Left renal cortex interstitium (tissue), 4 donors: ENCODE data around the gene APBB3. TPM values are rescaled to one million over a fixed set of nuclear protein-coding genes. Genes with fewer than 3 reads are reported as not detected.
A peak's percentile ranks its signal among the peaks of the same experiment; 100 is the strongest.

Experiments
- DNase-seq, 4 donors: peaks; one replicate each; pipeline ENCODE4 v3.0.0-alpha.2; 2013; ENCODE audit warnings: low read depth in 4 of 4, low spot score in 2 of 4, missing footprints in 1 of 4
- polyA plus RNA-seq, 4 donors: library from polyadenylated mRNA; unstranded; fragments of 120-200 nt; gene quantifications; one replicate each; pipeline ENCODE4 v1.2.1, GENCODE V29; 2013; ENCODE audit not compliant: insufficient read length in 4 of 4

The APBB3 gene
- polyA plus RNA-seq, 4 donors, result 28.4 to 65.8 (median 41.3) TPM

- peak; percentile 79 to 86 (median 82) for DNase-seq
These were observed 7.1 kb downstream of the APBB3 start, which contains the start of gene SRA1 for GRCh38 chr5:140557136-140557805. Gene SRA1, minus strand, starts transcription at chr5:140557473. Its CDS starts 21 bp downstream, at chr5:140557452.

- no peak for DNase-seq
These were observed 8.0 kb downstream of the APBB3 start for GRCh38 chr5:140556438-140556837.

DNA sequence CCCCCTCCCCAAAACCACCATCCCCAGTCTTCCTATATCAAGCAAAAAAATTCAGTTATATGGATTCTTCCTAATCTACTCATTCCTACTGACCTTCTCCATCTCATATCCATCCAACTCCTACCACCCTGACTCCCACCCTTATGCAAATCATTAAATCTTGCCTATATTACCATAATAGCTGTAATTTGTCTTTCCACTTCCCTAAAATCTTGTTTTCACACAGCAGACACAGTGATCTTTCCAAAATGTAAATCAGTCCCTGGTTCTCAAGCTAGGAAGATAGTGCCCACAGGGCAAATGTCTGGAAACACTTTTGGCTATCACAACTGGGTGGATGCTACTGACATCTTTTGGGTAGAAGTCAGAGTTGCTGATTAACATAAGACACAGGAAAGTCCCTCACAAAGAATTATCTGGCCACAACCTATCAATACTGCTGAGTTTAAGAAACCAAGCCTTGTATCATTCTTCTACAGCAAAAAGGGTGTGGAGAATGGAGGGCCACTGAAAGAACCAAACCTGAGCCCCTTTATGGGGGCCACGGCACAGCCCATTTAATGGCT is 8.6 kb downstream of the APBB3 start:
- no peak for DNase-seq

GRCh38 chr5:140554454-140554853 is 9.9 kb downstream of the APBB3 start:
- DNase-seq, result no peak

GRCh38 chr5:140553657-140554056 is 10.7 kb downstream of the APBB3 start:
- DNase-seq, result no peak

DNA sequence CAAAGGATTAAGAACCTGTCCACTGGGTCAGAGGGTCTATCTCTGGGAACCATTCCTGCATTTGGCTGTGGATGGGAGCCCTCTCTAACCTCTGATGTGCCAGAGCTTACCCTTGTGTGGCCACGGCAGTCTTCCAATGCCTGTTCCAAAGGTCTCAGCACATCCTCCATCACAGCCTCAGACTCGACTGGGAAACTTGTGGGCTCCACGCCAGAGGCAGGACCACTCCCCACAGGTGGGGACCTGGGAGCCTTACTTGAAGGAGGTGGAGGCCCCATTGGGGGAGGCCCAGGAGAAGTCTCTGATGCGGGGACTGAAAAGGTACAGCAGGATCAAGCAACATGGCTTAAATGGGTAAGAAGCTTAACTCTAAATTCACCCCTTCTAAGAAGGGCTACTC is 12.5 kb downstream of the APBB3 start:
- no peak for DNase-seq

GRCh38 chr5:140550147-140551079 is 14.0 kb downstream of the APBB3 start:
- no peak for DNase-seq

DNA sequence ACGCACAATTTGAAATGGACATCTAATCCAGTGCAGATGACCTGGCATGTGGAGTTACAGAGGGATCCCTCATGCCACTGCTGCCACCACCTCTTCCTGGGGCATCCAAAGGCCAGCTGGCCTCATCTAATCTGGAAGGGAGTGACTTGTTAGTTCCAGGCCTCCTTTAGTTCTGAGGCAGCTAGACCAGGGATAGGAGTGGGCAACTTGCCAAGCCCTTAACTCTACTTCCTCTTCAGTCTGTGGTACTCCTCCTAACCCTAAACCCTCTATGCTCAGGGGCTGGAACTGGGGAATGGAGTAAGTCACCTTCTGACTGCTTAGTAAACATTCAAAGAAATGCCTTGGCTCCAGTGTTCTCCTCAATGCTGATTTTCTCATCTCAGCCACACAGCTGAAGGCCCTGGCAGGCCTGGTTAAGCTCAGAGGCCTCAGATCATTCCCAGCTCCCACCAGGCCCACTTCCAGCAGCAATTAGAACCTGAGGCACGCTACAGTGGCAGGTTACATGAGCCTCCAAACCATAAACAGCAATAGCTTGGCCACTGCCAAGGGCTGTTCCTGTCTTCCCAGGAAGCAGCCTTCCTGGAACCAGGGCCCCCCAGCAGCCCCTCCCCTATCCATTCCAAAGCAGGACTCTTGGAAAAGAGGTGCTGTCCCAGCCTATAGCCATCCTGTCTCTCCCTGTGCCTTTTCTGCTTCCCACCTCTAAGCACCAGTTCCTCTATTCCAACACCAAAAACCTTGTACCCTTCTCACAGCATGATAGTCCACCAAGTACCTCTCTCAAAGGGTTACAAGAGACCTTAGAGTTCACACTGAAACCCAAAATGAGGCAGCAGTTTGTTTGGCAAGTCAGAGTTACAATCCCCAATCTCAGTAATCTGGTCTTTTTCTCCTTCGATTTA is 14.9 kb downstream of the APBB3 start:
- no peak for DNase-seq

- DNase-seq, result no peak
These were observed 15.6 kb downstream of the APBB3 start for GRCh38 chr5:140548791-140549190.

DNA sequence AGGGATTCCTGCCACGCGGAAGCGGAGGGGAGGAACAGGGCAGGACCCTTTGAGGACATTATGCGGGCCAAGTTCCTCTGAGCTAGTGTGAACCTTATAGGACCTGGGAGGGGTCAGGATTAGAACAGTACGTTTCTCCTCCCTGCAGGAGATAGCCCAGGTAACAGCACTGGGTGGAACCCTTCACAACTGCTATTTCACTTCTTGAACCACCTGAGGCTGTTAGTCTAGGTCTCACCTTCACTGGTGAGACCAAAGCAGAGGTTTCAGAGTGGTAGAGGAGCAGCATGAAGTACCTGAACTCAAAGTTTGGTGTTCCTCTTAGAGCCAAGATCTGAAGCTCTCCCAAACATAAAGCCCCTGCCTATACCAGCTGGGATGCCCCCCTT is 16.1 kb downstream of the APBB3 start:
- DNase-seq, result no peak

DNA sequence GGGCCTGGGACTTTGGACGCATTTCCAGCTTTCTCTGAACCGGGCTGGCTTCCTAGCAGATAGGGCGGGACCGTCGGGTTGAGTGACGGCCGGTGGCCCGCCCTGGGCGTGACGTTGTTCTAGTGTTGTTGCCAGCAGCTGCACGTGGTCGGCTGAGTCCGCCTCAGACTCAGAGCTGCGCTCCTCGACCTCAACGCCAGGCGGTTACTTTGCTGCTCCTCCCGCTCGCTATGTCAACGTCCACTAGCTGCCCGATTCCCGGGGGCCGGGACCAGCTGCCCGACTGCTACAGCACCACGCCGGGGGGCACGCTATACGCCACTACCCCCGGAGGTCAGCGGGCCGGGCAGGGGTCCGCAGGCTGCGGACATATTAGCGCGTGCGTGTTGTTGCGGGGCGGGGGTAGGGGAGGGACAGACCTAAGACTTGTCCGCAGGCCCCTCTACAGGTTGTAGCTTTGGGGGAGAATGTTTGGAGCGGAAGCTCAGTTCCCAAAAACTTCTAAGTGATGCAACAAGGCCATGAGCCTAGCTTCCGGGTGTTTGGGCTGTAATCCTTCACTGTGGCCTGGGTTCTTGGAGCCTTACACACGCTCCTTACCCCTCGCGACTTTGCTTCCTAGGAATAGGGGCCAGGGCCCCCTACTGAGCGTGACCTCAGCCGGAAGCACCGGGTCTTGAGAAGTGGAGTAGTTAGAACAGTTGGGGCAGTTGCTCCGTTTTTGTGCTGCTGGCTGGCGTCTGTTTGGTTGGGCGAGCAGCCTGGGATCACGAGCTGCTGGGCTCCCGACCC is 16.7 kb downstream of the APBB3 start, which contains the start of gene EIF4EBP3:
EIF4EBP3 (plus strand) TSS at position 155 of the 792 bp plus-strand sequence; CDS start at position 231, 76 bp downstream.
- DNase-seq, result peak; percentile 77 to 92 (median 86)

- no peak for DNase-seq
These were observed 17.4 kb downstream of the APBB3 start for GRCh38 chr5:140546851-140547507.

- no peak for DNase-seq
These were observed 18.8 kb downstream of the APBB3 start for GRCh38 chr5:140545606-140546005.

DNA sequence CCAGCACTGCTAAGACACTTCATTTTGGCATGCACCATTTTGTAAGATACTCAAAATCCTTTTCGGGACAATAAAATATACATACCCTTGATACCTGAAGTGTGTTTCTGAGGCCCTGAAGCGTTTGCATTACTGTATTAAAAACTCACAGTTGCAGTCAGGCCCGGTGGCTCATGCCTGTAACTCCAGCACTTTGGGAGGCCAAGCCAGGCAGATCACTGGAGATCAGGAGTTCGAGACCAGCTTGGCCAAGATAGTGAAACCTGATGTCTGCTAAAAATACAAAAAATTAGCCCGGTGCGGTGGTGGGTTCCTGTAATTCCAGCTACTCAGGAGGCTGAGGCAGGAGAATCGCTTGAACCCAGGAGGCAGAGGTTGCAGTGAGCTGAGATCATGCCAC is 19.4 kb downstream of the APBB3 start:
- no peak for DNase-seq

GRCh38 chr5:140542972-140543371 is 21.4 kb downstream of the APBB3 start:
- DNase-seq, result no peak

DNA sequence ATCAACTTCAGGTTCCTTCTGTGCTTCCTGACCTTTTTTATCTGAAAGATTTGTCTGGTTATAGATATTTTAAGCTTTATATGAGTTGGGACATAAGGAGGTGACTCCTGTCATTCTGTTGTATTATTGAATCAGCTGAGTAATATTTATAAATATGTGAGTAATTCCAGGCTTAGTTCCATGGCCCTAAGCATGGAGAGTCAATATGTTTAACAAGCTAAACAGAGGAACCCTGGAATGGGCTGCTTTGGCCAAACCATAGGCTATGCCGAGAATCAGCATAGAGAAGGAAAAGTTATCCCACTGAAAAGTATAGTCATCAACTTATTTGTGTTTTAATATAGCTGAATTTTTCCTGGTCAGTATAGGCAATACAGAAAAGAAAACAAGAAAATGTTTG is 24.2 kb downstream of the APBB3 start:
- DNase-seq, result no peak

DNA sequence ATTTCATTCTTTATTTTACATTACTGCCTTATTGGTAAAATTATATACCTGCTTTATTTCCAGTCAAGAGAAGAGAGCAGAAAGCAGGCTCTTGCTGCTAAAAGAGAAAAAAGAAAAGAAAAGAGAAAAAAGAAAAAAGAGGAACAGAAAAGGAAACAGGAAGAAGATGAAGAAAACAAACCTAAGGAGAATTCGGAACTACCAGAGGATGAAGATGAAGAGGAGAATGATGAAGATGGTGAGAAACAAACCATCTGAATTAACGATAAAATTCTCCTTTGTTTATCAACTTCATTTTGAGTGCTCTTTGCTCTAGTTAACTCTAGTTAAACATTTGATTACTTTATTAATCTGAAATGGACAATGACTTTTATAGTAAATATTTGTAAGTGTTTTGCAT is 40.4 kb downstream of the APBB3 start:
- no peak for DNase-seq

DNA sequence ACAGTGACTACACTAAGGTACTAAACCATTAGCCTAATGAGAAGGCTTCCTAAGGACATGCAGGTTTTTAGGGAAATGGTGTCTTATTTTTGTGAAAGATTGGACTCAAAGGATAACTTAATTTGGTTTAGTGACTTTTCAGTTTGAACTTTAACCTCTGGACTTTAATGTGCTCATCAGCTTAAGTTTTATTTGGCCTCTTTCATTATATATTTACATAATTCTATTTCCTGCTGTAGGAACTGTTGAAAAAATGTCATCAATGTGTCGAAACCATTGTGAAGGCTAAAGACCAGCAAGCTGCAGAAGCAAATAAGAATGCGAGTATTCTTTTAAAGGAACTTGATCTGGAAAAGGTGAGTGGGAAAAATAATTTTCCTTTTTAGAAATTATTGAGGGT is 51.3 kb downstream of the APBB3 start:
- no peak for DNase-seq

- DNase-seq, result no peak
These were observed 54.5 kb downstream of the APBB3 start for GRCh38 chr5:140509898-140510297.
